ENCODE results near the gene RPL32. TPM values are rescaled to one million over a fixed set of nuclear protein-coding genes. Genes with fewer than 3 reads are reported as not detected.
A peak's percentile ranks its signal among the peaks of the same experiment; 100 is the strongest.

Gene RPL32
- total RNA-seq, 1 donor from 2014 or later = 1,626 TPM

- Mint-ChIP-seq H3K27ac (no peak overlapping the region), H3K4me3 (ENCODE audit: low read depth) (no peak overlapping the region), H3K36me3 (ENCODE audit: insufficient read depth) (peaks cover 1% of the 10 kb centered on the region), H3K27me3 (peaks cover 8% of the 10 kb centered on the region), H3K4me1 (ENCODE audit: low read depth) (no peaks in the 10 kb centered on the region), H3K9me3 (ENCODE audit: low read depth) (no peaks in the 10 kb centered on the region)
- TF ChIP-seq CTCF (IDR thresholded peaks at IDR 0.05; ENCODE audit: unreplicated experiment) = no peak
- DNase-seq (ENCODE audit: low spot score, unreplicated experiment) = no peak
These were observed 34.3 kb downstream of the RPL32 start for GRCh38 chr3:12807066-12807465.

GRCh38 chr3:12803371-12803770, 38.0 kb downstream of the RPL32 start:
- H3K27ac Mint-ChIP-seq = no peak overlapping the region
- TF ChIP-seq CTCF (IDR thresholded peaks at IDR 0.05; ENCODE audit: unreplicated experiment) = no peak
- no peak for DNase-seq (ENCODE audit: low spot score, unreplicated experiment)
- H3K4me1 Mint-ChIP-seq (ENCODE audit: low read depth) = no peaks in the 10 kb centered on the region
- H3K27me3 Mint-ChIP-seq = peaks cover 1% of the 10 kb centered on the region
- H3K4me3 Mint-ChIP-seq (ENCODE audit: low read depth) = no peak overlapping the region
- peaks cover 1% of the 10 kb centered on the region for H3K36me3 Mint-ChIP-seq (ENCODE audit: insufficient read depth)
- no peaks in the 10 kb centered on the region for H3K9me3 Mint-ChIP-seq (ENCODE audit: low read depth)

- peaks cover 4% of the 10 kb centered on the region for H3K27me3 Mint-ChIP-seq
- no peak for TF ChIP-seq CTCF (IDR thresholded peaks at IDR 0.05; ENCODE audit: unreplicated experiment)
- H3K4me3 Mint-ChIP-seq (ENCODE audit: low read depth) = no peak overlapping the region
- DNase-seq (ENCODE audit: low spot score, unreplicated experiment) = no peak
- no peaks in the 10 kb centered on the region for H3K9me3 Mint-ChIP-seq (ENCODE audit: low read depth)
- no peak overlapping the region for H3K27ac Mint-ChIP-seq
- H3K36me3 Mint-ChIP-seq (ENCODE audit: insufficient read depth) = peaks cover 1% of the 10 kb centered on the region
- no peaks in the 10 kb centered on the region for H3K4me1 Mint-ChIP-seq (ENCODE audit: low read depth)
These were observed 41.6 kb downstream of the RPL32 start for GRCh38 chr3:12799525-12800440.

- DNase-seq (ENCODE audit: low spot score, unreplicated experiment) = no peak
- Mint-ChIP-seq H3K4me3 (ENCODE audit: low read depth) (peak overlapping the region; percentile 18), H3K36me3 (ENCODE audit: insufficient read depth) (no peaks in the 10 kb centered on the region), H3K27ac (peak overlapping the region; percentile 51), H3K9me3 (ENCODE audit: low read depth) (no peaks in the 10 kb centered on the region), H3K27me3 (peaks cover 4% of the 10 kb centered on the region), H3K4me1 (ENCODE audit: low read depth) (no peaks in the 10 kb centered on the region)
- TF ChIP-seq CTCF (IDR thresholded peaks at IDR 0.05; ENCODE audit: unreplicated experiment) = no peak
These were observed 42.7 kb downstream of the RPL32 start for GRCh38 chr3:12798559-12799179.

GRCh38 chr3:12797892-12798558, 43.3 kb downstream of the RPL32 start:
- no peaks in the 10 kb centered on the region for H3K4me1 Mint-ChIP-seq (ENCODE audit: low read depth)
- no peak for DNase-seq (ENCODE audit: low spot score, unreplicated experiment)
- no peak for TF ChIP-seq CTCF (IDR thresholded peaks at IDR 0.05; ENCODE audit: unreplicated experiment)
- H3K27ac Mint-ChIP-seq = peak overlapping the region; percentile 51
- peak overlapping the region; percentile 83 for H3K4me3 Mint-ChIP-seq (ENCODE audit: low read depth)
- H3K27me3 Mint-ChIP-seq = peaks cover 4% of the 10 kb centered on the region
- H3K9me3 Mint-ChIP-seq (ENCODE audit: low read depth) = no peaks in the 10 kb centered on the region
- H3K36me3 Mint-ChIP-seq (ENCODE audit: insufficient read depth) = no peaks in the 10 kb centered on the region

All from progenitor cell of endocrine pancreas (in vitro differentiated cells).